Measurements from ENCODE around the gene RBM19.

GRCh38 chr12:113857371-113857770, 108.8 kb downstream of the RBM19 start:
- TF ChIP-seq EZH2 (IDR thresholded peaks at IDR 0.05; ENCODE audit: low read length, unreplicated experiment): no peak
- no peak for TF ChIP-seq CTCF (conservative IDR thresholded peaks at IDR 0.05; ENCODE audit: low read depth, low read length)
- no peak for TF ChIP-seq EZH2phosphoT487 (IDR thresholded peaks at IDR 0.05; ENCODE audit: borderline replicate concordance, low read length)

Measured in PC-3 (cell line).